Forelimb muscle (tissue), 1 donor: Measurements from ENCODE around the gene ZIC4. TPM values are rescaled to one million over a fixed set of nuclear protein-coding genes. Genes with fewer than 3 reads are reported as not detected.

Experiments
- DNase-seq: peaks from one replicate; pipeline ENCODE4 v3.0.0-alpha.2; 2013; ENCODE audit warnings: low read depth
- polyA plus RNA-seq: library from polyadenylated mRNA; unstranded; fragments of 120-200 nt; gene quantifications from one replicate; pipeline ENCODE4 v1.2.1, GENCODE V29; 2013; ENCODE audit not compliant: insufficient read length

Gene ZIC4
- polyA plus RNA-seq, 1 donor, result 8.5 TPM

DNA sequence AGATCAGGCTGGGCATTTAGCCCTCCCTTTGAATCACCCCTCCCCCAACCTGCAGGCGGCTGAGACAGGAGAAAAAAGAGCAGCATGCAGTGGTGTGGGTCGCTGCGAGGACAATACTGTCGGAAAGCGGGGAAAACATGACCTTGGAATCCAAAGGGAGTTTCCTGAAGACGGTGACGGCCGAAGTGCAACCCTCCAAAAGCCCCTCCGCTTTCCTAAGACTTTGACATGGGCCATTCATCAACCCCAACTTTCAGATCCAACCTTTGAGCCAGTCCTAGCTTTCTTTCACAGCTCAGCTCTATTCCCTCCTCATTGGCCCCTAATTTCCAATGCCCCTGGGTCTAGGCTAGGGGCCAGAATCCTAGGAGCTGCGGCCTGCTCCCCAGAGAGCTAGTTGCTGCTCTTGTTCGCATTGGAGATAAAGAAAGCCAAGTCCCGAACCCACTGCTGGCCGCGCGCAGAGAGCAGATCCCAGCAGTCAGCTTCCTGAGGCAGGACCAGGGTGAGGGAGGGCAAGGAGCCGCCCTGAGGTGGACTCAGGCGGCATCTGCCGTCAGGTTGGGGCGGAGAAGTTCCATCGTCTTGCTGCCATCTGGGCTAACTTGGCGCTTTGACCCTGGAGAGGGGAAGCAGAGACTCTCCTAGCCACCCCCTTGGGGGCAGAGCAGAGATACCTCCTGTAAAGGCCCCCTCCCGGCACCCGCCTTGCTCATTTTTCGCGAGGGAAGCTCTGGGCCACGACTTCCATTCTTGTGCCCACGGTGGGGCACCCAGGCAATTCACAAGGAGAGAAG, 914 bp downstream of the ZIC4 start:
- no peak for DNase-seq

DNA sequence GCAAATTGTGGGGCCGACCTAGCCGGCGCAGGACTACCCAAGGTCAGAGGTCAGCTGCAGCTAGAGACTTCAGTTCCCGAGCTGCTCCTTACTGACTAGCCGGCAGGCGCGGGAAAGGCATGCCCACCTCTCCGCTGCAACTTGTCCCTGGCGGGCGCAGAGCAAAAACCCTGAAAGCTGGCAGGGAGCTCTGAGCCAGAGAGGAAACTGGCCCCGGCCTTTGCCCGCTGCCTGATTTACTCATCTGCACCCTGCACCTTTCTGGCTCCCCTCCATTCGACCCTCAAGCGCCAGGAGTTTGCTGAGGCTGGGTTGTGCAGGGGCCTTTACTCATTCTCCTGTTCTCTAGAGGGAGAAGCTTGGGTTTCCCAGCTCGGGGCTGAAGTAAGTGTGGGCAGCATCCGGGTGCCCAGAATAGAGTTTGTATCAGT, 1.5 kb downstream of the ZIC4 start:
- no peak for DNase-seq

DNA sequence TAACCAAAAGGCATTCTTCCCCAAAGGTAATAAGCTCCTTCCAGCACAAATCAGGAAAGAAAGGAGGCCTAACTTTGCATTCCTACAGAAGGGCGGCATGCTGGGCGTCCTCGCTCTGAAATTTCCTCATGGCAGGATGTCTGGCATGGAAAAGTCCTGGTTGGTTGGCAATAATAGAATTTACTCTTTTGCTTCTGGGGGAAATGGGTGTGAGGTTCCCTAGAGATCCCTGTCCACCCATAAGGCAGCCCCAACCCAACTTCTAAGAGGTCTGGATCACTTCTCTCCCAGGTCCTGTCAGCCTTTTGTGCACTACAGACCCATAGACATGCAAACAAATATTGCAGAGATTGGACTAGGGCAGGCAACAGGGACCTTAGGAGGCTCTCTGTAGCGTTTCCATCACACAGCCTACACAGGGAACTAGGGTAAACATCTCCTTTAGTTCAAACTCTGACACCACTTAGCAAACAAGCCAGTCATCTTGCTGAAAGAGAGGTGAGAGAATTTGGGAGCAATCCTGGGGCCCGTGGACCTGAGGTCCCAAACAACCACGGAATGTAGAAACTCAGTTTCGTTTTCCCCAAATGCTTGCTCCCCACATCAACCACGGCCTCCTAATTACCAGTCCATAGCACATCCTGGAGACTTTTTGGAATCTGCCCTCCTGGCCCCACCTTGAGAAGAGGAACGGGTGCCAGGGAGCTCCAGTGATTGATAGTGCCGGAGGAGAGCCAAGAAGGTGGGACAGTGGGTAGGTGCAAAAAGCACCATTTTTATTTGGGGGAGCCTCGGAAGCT, 2.1 kb downstream of the ZIC4 start:
- no peak for DNase-seq

DNA sequence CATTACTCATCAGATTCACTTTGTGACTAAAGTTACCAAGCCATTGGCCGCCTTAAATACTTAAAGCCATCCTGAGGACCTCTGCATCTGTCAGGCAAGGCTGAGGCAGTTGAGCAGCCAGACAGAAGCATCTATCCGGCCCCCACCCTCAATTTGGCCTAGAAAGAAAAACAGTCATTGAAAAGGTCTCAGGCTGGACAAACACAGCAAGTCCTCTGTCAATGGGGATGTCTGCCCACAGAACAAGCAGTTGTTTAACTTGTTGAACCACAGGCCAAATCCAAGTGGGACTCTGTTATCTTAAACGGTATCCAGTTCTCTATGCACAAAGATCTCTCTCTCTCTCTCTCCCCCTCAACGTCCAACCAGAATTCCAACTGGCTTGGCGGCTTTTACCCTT, 2.8 kb downstream of the ZIC4 start:
- DNase-seq, result no peak

DNA sequence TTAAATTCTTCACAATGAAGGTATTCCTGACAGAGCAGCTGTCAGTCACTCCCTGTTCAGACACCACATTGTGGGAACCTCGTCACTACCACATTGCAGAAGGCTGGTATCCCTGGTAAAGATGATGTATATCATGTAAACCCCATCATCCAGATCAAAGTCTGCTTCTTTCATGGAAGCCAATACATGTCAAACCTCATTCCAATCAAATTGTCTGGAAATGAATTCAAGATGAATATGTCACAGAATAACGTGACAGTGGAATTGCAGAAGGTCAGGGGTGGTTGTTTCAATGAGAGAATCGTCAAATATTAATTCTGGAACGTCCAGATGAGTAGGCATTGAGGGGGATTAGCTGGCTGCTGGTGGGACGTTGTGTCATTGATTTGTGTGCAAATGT, 4.2 kb downstream of the ZIC4 start:
- DNase-seq, result no peak

DNA sequence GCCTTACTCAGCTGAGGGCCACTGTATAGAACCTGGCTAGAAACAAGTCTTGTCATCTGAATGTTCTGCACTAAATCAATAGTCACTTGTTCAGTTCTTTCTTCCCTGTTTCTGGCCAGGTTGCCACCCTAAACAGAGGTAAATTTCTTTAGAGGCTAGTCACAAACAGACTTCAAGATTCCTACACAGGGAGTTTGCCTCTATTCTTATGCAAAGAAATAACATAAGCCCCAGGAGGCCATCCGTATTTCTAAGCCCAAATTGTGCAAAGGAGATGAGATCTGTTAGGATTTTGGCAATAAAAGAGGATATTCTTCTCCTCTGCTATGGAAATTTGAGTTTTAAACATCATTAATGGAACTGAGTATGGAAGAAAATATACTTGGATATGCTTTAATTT, 4.9 kb downstream of the ZIC4 start:
- DNase-seq, result no peak

DNA sequence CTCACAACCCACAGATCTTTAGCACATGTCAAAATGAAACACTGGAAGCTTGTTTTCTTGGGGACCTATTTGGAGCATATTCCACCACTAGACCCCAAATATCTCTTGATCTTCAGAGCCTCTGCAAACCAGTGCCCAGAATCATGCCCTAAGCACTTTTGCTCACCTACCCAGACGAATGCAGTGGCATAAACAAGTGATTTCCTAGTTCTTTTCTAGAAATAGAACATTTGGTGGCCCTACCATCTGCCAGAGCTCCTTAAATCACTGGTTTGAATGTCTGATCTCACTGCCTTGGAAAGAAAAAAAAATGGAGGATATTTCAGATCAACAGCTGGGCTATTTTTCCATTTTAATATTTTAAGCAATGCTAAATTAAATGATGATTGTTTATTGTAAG, 5.3 kb downstream of the ZIC4 start:
- no peak for DNase-seq

DNA sequence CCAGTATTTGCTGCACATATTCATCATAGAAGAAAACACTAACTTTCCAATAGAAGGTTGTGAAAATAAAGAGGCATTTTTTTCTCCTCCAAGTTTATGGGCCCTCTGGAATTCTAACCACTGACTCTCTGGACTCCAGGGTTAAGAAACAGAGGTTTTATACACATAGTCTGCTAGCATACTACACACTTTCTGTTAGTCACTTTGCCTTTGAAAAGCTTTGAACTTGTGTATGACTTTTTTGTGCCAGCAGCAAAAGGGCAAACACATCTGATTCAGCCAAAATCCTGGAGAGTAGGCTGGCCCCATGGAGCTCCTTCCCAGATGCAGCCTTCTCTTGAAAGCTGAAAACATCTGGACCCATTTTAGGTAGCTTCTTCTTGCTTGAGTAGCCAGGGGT, 6.2 kb downstream of the ZIC4 start:
- DNase-seq, result no peak

DNA sequence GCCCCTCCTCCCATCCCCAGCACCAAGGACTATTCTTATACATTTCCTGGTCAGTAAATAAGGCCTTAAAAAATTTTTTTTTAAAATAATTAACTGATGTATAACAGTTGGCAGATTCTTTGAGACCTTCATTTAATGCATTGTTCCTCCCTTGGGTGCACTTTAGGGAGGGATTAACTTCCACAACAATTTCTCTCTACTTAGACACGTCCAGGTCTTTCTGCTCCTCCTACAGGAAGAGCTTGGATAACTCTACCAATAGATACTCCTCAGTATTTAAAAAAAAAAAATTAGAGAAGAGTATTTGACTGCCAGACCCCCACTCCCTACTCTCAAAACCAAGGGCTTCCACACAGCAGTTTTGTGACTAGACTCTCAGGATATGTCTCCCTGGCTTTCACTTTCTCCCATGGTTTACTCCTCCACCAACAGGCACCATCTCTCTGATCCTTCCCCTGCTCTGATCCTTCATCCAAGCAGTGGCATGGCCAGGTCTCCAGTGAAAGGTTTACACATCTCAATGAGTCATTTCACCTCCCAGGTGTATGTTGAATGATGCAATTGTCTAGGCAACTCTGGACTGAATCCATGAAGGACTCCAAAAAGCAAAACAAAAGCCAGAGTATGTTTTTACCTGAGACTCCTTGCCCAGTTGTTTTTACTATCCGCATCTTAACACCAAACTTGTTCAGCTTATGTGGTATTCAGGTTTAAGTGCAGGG, 7.4 kb downstream of the ZIC4 start:
- DNase-seq, result no peak

DNA sequence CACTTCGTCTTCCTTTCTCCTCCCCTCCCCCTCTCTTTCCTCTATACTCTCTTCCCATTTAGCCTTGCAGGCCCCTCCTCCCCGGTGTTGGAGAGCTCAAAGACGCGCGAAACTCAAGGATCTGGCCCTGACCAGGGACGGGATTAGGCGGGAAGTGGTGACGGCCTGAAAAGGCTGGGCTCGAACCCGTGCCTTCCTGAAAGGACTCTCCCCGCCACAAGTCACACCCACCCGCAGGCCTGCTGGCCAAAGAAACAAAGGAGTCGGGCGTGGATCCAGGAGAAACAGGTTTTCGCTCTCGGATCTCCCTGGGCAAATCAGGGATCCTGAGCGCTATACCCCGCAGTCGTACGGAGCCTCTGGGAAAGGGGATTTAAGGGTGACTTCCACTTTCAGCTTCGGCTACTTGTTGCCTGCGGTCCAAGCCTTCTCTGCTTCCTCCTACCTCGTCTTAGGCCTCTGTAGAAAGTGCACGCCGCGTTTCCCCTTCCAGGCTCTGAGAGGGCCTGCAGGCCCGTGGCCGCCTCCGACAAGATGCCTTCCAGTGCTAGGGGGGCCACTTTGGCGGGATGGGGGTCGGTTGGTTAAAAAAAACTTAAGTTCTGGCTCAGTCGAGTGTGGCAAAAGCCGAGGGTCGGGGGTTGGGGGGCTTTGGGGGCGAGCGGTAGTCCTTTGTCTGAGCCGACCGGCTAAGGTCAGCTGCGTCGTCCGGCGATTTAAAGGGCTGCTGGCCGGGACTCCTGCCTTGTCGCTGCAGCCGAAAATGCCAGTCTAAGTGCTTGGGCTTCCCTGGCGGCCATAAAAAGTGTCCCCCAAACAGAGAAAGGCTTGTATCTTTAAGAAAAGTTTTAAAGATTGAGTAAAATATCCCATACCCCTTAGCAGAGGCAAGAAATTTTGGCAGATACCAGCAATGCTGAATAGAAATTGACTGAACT, 8.2 kb downstream of the ZIC4 start:
- no peak for DNase-seq

DNA sequence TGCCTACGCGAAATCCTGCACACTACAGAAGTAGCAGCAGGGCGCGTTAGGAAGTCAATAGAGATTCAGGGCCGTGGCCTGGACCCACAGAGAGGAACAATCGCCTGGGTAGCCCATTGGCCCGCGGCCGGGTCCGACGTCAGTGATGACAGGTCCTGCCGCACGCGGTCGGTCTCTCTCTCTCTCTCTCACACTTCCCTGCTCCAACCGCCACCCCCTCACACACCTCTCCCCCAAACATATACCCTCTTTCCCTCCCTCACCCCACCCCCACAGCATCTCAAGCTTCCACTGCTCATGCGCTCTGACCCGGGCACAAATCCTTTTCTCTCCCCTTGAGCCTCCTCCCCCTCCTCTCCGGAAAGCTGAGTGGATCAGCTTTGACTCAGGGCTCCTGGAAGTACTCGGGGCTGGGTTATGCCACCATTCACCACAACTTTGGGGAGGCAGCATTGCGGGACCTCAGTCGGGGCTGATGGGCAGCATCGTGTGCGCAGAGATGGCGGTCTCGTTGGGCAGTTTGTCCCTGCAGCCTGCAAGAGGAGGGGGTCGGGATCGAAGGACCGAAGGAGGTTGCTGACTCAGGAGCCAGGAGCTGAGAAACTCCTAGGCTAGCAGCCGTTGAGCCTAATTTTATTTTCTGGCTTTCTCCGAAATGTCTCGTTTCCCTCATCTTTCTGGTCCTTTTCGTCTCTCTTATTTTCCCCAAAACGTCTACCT, 9.0 kb downstream of the ZIC4 start:
- DNase-seq, result no peak

DNA sequence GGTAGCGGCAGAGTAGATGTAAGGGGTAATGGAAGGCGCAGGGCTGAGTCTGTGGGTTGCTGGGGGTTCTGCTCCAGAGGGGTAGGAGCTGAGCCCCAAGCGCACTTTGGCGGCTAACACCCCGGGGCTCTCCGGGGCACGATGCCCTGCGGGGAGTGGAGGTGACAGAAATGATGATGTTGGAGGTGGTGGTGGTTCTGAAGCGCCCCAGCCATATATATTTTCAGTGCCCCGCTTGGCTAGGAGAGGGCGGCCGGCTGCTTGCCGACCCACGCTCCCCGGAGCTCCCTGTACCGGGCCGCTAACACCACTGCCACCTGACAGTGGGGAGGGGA, 9.7 kb downstream of the ZIC4 start:
- DNase-seq, result no peak

DNA sequence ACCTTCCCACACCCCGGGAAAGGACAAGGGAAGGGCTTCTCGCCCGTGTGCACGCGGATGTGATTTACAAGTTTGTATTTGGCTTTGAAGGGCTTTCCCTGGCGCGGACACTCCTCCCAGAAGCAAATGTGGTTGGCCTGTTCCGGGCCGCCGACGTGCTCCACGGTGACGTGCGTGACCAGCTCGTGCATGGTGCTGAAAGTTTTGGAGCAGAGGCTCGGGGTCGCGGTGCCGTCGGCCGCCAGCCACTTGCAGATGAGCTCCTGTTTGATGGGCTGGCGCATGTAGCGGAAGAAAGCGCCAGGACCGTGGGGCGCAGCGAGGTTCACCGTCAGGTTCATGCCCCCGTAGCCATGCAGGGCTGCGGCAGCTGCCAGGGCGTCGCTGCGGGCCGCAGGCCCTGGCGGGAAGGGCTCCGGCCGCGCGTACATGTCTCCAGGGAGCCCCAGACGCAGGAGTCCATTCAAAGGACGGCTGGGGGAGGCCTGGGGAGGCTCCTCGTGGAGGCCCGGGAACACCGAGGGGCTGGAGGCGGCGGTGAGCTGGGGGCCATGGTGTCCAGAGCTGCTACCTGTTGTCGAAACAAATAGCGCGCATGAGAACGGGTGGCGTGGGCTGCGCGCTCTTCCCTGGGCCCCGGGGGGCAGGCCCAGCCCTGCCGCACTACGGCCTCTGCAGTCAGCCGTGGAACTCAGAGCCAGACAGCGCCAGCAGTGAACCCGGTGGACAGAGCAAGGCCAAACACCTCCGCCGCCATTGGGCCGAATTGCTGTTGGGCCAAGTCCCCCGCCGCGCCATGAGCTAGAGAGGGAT, 10.2 kb downstream of the ZIC4 start:
- no peak for DNase-seq

DNA sequence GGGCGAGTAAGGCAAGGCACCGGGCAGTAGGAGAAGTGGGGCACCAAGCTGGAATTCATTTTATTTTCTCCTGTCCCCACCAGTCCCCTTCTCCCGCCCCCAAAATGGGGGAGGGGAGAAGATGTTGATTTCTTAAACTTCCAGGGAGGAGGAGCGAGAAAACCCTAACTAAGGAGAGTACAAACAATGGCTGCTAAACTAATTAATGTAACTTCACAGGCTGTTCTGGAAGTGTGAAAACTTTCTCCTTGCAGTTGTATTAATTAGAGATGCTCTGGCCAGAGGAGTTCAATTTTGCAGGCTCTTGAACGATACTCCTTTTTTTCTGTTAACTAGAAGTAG, 11.5 kb downstream of the ZIC4 start:
- no peak for DNase-seq

DNA sequence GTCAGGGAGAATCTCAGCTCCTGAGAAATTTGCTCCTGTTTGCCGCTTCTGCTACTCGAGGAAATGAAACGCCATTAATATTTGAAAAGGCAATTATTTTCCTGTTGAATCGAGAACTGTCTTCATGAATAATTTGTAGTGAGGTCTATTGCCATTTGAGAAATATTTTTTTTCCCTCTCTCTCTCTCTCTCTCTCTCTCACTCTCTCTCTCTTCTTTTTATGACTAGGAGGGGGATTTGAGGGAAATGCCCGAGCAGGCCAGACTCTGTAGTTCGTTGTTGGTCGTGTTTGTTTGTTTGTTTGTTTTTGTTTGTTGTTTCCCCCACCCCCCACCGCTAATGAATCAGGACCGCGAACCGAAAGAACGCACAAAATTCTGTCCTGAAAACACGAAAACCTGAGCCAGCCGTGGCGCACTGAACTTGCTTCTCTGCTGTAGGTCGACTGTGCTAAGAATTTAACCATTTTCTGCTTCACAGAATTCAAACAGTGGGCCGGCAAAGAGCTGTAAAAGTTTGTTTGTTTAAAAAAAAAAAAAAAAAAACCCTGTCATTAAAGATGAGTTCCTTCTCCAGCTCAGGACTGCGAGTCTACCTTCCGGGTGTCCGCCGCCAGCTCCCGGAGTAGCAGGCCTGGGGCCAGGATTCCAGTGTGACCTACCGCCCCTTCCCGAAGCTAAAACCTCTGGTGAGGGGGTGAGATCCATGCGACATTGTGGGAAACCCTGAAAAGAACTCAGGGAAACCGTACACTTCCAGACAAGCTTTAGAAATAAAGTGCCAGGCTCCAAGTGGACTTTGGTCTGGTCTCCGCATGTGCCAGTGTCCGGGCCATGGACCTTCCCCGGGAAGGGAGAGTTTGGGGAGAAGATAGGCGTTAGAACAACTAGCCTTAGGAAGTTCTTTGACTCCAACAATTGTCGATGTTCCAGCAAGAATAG, 12.1 kb downstream of the ZIC4 start:
- DNase-seq, result no peak

DNA sequence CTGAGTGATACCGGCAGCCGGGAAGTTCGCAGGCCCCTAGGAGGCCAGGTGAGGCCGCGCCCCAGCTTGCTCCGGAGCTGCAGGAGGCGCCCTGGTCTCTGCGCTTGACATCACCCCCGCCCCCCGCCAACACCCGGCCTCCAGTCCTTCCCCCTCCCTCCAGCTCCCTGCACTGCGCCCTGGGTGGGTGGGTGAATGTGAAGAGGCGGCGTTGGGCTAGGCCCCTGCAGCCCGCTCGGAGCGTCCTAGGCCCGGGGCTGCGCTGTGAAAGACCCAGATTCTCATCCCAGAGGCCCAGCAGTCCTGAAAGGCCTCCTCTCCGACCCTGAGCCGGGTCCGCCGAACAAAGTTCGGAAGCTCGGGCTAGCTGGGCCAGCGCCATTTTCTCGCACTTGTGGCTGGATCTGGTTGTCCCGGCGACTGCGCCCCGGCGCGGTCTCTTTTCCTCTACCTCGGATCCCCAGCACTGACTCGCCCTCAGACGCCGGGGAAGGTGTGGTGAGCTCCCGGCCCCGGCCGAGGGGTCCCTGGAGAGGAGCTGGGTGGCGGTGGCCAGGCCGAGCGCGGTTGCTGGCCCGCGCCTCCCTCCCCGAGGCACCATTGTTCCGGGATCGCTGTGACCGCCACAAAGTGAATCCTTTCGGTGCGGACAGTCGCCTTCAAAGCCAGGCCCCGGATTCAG, 12.9 kb downstream of the ZIC4 start:
- no peak for DNase-seq

DNA sequence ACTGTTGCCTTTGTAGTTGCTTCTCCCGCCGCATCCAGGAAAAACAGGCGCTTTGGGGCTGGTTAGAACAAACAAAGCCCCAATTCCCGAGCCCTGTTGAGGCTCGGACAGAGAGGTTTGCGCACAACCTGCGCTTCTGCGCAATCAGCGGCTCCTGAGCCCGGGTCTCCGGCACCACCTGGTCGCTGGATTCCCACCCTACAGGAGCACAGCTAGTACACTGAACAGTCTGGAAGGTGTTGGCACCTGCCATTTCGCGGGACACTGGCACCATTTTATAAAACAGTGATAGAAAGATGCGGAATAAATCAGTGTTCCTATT, 13.8 kb downstream of the ZIC4 start:
- DNase-seq, result no peak

DNA sequence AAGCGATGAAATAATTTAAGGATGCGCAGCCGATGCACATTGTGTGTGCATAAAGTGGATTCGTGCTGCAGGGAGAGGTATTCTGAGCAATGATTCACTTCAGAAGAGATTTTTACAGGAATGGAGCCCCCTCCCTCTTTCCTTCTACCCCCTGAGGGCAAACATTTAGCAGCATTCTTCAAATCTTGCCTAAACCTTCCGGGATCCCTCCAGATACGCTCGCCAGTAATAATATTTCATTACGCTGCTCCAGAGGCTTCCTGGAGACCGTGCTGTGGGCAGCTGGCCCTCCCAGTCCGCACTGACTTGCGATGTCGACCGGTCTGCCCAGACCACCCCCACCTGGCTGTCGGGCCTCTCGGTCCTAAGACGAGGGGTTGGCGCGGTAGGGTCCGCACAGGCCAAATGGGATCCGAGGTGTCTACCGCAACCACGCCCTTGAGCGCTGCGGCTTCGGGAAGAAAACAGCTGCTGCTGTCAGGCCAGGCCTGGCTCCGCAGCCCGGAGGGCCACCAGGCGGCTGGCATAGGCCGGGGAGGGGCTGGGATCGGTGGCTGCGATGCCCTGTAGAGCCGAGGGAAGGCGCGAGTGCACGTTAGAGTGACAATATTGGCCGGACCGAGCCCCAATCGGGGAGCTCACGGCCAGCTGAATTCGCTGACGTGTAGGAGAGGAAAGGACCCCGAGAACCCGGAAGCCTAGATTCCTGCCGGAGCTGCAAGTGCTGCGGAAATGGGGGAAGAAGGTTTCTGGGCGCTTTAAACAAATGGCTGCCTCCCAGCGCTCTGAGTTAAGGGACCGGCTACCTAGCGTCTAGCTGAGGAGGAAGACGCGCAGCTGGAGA, 14.3 kb downstream of the ZIC4 start:
- no peak for DNase-seq
